Measurements from ENCODE around the gene TIMM13. TPM values are rescaled to one million over a fixed set of nuclear protein-coding genes. Genes with fewer than 3 reads are reported as not detected.
A peak's percentile ranks its signal among the peaks of the same experiment; 100 is the strongest.

TIMM13 gene
- total and polyA plus RNA-seq, 2 donors from 2014 or later = 69.7 to 188 TPM

- no peak overlapping the region for H3K27ac ChIP-seq (ENCODE audit: low read depth in 2 of 2, low read length in 2 of 2)
- H3K36me3 ChIP-seq (ENCODE audit: control insufficient read depth in 2 of 3, insufficient read depth in 3 of 3, low read length in 3 of 3) = no peaks in the 10 kb centered on the region
- H3K4me1 ChIP-seq (ENCODE audit: control insufficient read depth in 2 of 3, insufficient read depth in 2 of 3, low read depth in 1 of 3, low read length in 3 of 3) = no peaks in the 10 kb centered on the region
- FAIRE-seq = peak; percentile 61
- intact Hi-C loops (cut with DNase I) = no loop called here
- H3K27me3 ChIP-seq (ENCODE audit: control insufficient read depth, insufficient read depth, low read length) = no peaks in the 10 kb centered on the region
- DNase-seq = peak in 3 of 5 donors; percentile 34 to 80 (median 67)
- no peak overlapping the region for H3K4me3 ChIP-seq (ENCODE audit: low read length in 3 of 3)
- peak; percentile 73 for TF ChIP-seq CTCF (IDR thresholded peaks at IDR 0.05; ENCODE audit: borderline replicate concordance, extremely low read depth, insufficient read depth)
- H3K9me3 ChIP-seq (ENCODE audit: control insufficient read depth in 2 of 3, insufficient read depth in 1 of 3, low read length in 3 of 3) = no peaks in the 10 kb centered on the region
- H3K9ac ChIP-seq (ENCODE audit: low read length in 3 of 3) = no peak overlapping the region
Measured at GRCh38 chr19:2391118-2391725, 36.2 kb downstream of the TIMM13 start.

- intact Hi-C loops (cut with DNase I) = no loop called here
- no peaks in the 10 kb centered on the region for H3K27me3 ChIP-seq (ENCODE audit: control insufficient read depth, insufficient read depth, low read length)
- no peaks in the 10 kb centered on the region for H3K9me3 ChIP-seq (ENCODE audit: control insufficient read depth in 2 of 3, insufficient read depth in 1 of 3, low read length in 3 of 3)
- no peak overlapping the region for H3K4me3 ChIP-seq (ENCODE audit: low read length in 3 of 3)
- H3K36me3 ChIP-seq (ENCODE audit: control insufficient read depth in 2 of 3, insufficient read depth in 3 of 3, low read length in 3 of 3) = no peaks in the 10 kb centered on the region
- DNase-seq (no peak), FAIRE-seq (no peak)
- H3K9ac ChIP-seq (ENCODE audit: low read length in 3 of 3) = no peak overlapping the region
- H3K27ac ChIP-seq (ENCODE audit: low read depth in 2 of 2, low read length in 2 of 2) = no peak overlapping the region
- H3K4me1 ChIP-seq (ENCODE audit: control insufficient read depth in 2 of 3, insufficient read depth in 2 of 3, low read depth in 1 of 3, low read length in 3 of 3) = no peaks in the 10 kb centered on the region
- TF ChIP-seq CTCF (IDR thresholded peaks at IDR 0.05; ENCODE audit: borderline replicate concordance, extremely low read depth, insufficient read depth) = no peak
Measured at GRCh38 chr19:2389594-2389993, 37.8 kb downstream of the TIMM13 start.

GRCh38 chr19:2387367-2388288 is 39.8 kb downstream of the TIMM13 start:
- TF ChIP-seq CTCF (IDR thresholded peaks at IDR 0.05; ENCODE audit: borderline replicate concordance, extremely low read depth, insufficient read depth) = no peak
- FAIRE-seq = no peak

More at GRCh38 chr19:2387367-2388288, 39.8 kb downstream of the TIMM13 start:
- no peak overlapping the region for H3K4me3 ChIP-seq (ENCODE audit: low read length in 3 of 3)
- no peaks in the 10 kb centered on the region for H3K36me3 ChIP-seq (ENCODE audit: control insufficient read depth in 2 of 3, insufficient read depth in 3 of 3, low read length in 3 of 3)
- H3K9me3 ChIP-seq (ENCODE audit: control insufficient read depth in 2 of 3, insufficient read depth in 1 of 3, low read length in 3 of 3) = no peaks in the 10 kb centered on the region
- H3K27ac ChIP-seq (ENCODE audit: low read depth in 2 of 2, low read length in 2 of 2) = no peak overlapping the region
- no peaks in the 10 kb centered on the region for H3K27me3 ChIP-seq (ENCODE audit: control insufficient read depth, insufficient read depth, low read length)
- H3K4me1 ChIP-seq (ENCODE audit: control insufficient read depth in 2 of 3, insufficient read depth in 2 of 3, low read depth in 1 of 3, low read length in 3 of 3) = no peaks in the 10 kb centered on the region
- intact Hi-C loops (cut with DNase I) = no loop called here
- no peak for DNase-seq
- H3K9ac ChIP-seq (ENCODE audit: low read length in 3 of 3) = no peak overlapping the region
